ENCODE data around the gene MEIG1.

- TF ChIP-seq CTCF (conservative IDR thresholded peaks at IDR 0.05 in 1 of 2, IDR thresholded peaks at IDR 0.05 in 1 of 2; ENCODE audit: extremely low read depth in 1 of 2, insufficient read depth in 1 of 2, low read depth in 1 of 2, low read length in 2 of 2), result no peak
- TF ChIP-seq EZH2 (IDR thresholded peaks at IDR 0.05; ENCODE audit: borderline replicate concordance, low read length), result no peak
Observed at GRCh38 chr10:14967897-14968296, 8.7 kb downstream of the MEIG1 start.
